Measurements from ENCODE around the gene ARHGEF38.

DNA sequence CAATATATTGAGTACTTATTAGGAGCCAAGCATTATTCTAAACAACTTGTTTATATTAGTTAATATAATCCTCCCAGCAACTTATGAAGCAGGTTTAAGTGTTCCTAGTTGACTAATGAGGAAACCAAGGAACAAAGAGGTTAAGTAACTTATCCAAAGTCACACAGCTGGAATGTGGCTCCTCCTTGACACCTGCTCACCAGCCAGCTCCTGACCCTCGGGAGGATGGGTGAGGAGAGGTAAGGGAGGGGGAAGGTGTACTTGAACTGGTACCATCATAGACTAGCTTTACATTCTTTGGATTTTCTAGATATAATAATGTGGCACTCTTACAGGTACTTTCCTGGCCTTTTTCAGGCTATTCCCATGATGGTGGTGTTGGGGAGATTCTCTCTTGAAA is 50.7 kb downstream of the ARHGEF38 start:
- TF ChIP-seq, protein P1, sequence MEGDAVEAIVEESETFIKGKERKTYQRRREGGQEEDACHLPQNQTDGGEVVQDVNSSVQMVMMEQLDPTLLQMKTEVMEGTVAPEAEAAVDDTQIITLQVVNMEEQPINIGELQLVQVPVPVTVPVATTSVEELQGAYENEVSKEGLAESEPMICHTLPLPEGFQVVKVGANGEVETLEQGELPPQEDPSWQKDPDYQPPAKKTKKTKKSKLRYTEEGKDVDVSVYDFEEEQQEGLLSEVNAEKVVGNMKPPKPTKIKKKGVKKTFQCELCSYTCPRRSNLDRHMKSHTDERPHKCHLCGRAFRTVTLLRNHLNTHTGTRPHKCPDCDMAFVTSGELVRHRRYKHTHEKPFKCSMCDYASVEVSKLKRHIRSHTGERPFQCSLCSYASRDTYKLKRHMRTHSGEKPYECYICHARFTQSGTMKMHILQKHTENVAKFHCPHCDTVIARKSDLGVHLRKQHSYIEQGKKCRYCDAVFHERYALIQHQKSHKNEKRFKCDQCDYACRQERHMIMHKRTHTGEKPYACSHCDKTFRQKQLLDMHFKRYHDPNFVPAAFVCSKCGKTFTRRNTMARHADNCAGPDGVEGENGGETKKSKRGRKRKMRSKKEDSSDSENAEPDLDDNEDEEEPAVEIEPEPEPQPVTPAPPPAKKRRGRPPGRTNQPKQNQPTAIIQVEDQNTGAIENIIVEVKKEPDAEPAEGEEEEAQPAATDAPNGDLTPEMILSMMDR (IDR thresholded peaks at IDR 0.05), result no peak
- no peak for TF ChIP-seq POLR2A (IDR thresholded peaks at IDR 0.05)
